Brain microvascular endothelial cell (primary cell): ENCODE measurements around the gene KAT6B.
"Not testable (repeated sequence)": the region's sequence is repeated elsewhere in the genome, so short reads cannot be mapped to it uniquely, and the experiment has no call there.

Experiments
- DNase-seq: peaks from one replicate; pipeline ENCODE4 v3.0.0-alpha.2; 2020
- H3K27ac ChIP-seq: fragments of 250-450 bp; sonication (Bioruptor Pico); 2 replicates; pipeline ENCODE4 v1.5.1; 2020; ENCODE audit warnings: mild to moderate bottlenecking, moderate library complexity
- H3K27me3 ChIP-seq: fragments of 250-450 bp; sonication (Bioruptor Pico); replicated peaks from 2 replicates; pipeline ENCODE4 v1.5.1; 2020; ENCODE audit warnings: mild to moderate bottlenecking
- H3K36me3 ChIP-seq: fragments of 250-450 bp; sonication (Bioruptor Pico); replicated peaks from 2 replicates; pipeline ENCODE4 v1.5.1; 2020; ENCODE audit warnings: mild to moderate bottlenecking
- H3K4me3 ChIP-seq: 2 replicates; pipeline ENCODE4 v1.5.1; 2011; ENCODE audit warnings: low read depth, mild to moderate bottlenecking, control low read depth, low read length, moderate library complexity
- CTCF ChIP-seq: IDR thresholded peaks from 2 replicates; pipeline ENCODE4 v1.5.1; 2011; ENCODE audit warnings: low read depth, mild to moderate bottlenecking, moderate library complexity, low read length, control low read depth, inconsistent platforms; ENCODE audit errors: missing control alignments
- in situ Hi-C: cut with HindIII; loops from 2 replicates; pipeline ENCODE4 v1.10.0; 2017; ENCODE audit warnings: low sequenced_read_pairs, low pct_ligation_motif_present

KAT6B gene

DNA sequence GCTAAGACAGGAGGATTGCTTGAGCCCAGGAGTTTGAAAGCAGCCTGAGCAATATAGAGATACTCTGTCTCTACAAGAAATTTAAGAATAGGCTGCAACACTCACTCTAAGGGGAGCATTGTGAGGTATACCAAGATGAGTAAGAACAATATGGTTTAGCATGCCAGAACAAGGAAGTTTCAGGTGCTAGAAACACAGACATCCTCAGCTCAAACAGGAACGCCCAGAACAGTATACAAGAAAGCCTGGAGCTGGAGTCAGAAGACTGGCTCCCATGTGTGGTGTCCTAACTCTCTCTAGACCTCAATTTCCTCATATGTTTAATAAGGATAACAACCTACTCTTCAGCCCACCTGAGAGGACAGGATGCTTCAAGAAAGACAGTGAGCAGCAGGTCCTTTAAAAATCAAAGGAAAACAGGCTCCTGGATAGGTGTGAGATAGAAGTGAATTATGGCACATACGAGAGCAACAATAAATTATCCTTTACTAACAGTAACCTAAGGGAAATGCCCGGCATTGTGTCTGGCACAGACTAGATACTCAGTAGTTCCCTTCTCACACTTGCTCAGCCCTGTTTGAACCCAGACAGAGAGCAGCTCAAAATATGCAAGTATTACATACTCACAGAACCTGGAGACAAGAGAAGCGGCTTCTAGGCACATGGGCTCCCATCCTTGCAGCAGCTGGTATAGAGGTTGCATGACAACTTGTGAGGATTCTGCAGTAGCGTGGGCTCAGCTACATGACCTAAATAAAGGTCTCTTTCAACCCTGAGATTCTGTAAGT lies 45.4 kb downstream of the KAT6B start:
- no peak for TF ChIP-seq CTCF
- no peak overlapping the region for H3K27ac ChIP-seq
- no peak overlapping the region for H3K4me3 ChIP-seq
- in situ Hi-C loops = no loop called here
- no peaks in the 10 kb centered on the region for H3K27me3 ChIP-seq
- no peaks in the 10 kb centered on the region for H3K36me3 ChIP-seq
- no peak for DNase-seq

DNA sequence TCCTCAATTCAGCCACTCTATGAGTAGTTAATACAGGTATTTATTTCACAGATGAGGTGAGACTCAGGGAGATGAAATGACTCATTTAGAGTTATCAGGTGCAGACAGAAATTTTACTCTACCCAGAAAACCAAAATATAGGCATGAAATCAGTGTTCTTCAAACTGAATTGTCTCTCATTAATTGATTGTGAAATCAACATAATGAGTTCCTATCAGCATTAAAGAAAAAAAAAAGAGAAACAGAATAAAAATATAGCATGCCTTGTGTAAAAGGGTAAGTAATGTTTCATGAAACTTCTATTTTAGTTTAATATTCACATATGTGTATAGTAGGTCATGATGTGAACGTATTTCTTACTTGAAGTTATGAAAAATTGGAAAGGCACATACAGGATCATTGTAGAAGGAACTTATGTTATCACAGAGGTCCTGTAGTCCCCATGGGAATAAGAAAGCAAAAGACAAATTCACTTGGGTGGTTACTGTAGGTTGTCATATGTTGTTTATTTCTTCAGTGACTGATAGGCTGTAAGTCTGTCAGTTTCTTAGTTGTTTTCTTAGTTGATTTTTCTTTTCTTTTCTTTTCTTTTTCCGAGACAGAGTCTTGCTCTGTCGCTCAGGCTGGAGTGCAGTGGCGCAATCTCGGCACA lies 47.5 kb downstream of the KAT6B start:
- H3K4me3 ChIP-seq = no peak overlapping the region
- no peaks in the 10 kb centered on the region for H3K27me3 ChIP-seq
- H3K27ac ChIP-seq = no peak overlapping the region
- H3K36me3 ChIP-seq = no peaks in the 10 kb centered on the region
- in situ Hi-C loops = no loop called here
- TF ChIP-seq CTCF = no peak
- DNase-seq = no peak

DNA sequence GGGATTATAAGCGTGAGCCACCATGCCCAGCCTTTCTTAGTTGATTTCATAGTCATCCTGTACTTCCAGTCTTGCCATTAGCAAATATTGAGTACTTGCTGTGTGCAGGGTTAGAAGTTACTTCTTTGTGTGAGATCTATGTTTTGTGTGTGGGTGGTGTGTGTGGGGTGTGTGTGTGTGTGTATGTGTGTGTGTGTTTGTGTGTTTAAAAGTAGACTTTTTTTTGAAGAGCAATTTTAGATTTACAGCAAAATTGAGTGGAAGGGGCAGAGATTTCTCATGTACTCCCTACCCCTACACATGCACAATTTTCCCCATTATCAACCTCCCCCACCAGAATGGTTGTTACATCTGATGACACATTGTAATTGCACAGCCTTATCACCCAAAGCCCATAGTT lies 48.2 kb downstream of the KAT6B start:
- DNase-seq = no peak
- no peak for TF ChIP-seq CTCF
- Histone ChIP-seq H3K36me3 (no peaks in the 10 kb centered on the region), H3K27ac (no peak overlapping the region), H3K4me3 (no peak overlapping the region), H3K27me3 (no peaks in the 10 kb centered on the region)
- in situ Hi-C loops = no loop called here

DNA sequence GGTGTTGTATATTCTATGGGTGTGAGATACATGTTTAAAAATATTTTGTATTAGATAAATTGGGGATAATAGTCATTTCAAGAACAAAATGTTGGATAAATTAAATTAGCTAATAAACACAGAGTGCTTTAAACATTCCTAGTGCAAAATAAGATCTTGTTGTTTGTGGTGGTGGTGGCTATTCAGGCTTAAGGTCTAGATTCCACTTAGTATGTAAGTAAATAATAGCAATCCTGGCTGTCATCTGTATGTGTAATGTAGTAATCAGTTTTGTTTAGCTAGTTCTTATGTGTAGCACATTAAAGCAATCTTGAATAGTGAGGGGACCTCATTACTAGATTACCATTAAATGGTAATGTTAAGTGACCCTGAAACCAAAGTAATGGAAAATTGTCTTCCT lies 48.7 kb downstream of the KAT6B start:
- Histone ChIP-seq H3K36me3 (no peaks in the 10 kb centered on the region), H3K4me3 (no peak overlapping the region), H3K27me3 (no peaks in the 10 kb centered on the region), H3K27ac (no peak overlapping the region)
- no peak for TF ChIP-seq CTCF
- DNase-seq = no peak
- in situ Hi-C loops = no loop called here

DNA sequence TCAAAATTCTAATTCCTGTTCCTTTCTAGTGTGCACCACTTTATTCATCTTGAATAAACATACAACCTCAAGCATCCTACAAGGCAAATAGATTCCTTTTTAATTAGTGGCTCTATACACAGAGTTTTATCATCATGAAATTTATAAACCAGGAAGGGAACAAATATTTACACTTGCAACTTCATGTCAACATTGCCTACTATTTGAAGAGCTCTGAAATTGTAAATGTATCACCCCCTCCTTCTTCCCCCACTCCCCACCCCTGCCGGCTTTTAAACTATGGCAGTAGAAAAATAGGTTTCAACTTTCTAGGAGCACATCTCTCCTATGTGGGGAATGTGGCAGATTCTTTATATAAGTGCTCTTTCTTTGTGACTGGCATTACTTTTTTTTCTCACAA lies 49.6 kb downstream of the KAT6B start:
- H3K36me3 ChIP-seq = no peaks in the 10 kb centered on the region
- DNase-seq = no peak
- no peak for TF ChIP-seq CTCF
- in situ Hi-C loops = no loop called here
- H3K27me3 ChIP-seq = no peaks in the 10 kb centered on the region
- H3K27ac ChIP-seq = no peak overlapping the region
- no peak overlapping the region for H3K4me3 ChIP-seq

GRCh38 chr10:74877054-74877453 lies 50.7 kb downstream of the KAT6B start:
- H3K27ac ChIP-seq, in situ Hi-C loops, H3K36me3 ChIP-seq, H3K4me3 ChIP-seq, DNase-seq, H3K27me3 ChIP-seq: not testable (repeated sequence)
